Esophagus mucosa (tissue), 1 donor: Measurements from ENCODE around the gene ULK2. TPM values are rescaled to one million over a fixed set of nuclear protein-coding genes. Genes with fewer than 3 reads are reported as not detected.
A peak's percentile ranks its signal among the peaks of the same experiment; 100 is the strongest.
"Not testable (repeated sequence)": the region's sequence is repeated elsewhere in the genome, so short reads cannot be mapped to it uniquely, and the experiment has no call there.

Experiments used
- ATAC-seq: fragments of 200-7000 bp; cut with Tn5 transposase; one replicate; pipeline ENCODE4 v1.9.1; 2020
- total RNA-seq: library from RNA; stranded (reverse); gene quantifications from one replicate; pipeline ENCODE4 v1.2.4, GENCODE V29; 2023
- donor health status: DM: yes; HTN: yes; CAD: no.

Gene ULK2
- total RNA-seq, 1 donor from 2014 or later: 8.4 TPM

DNA sequence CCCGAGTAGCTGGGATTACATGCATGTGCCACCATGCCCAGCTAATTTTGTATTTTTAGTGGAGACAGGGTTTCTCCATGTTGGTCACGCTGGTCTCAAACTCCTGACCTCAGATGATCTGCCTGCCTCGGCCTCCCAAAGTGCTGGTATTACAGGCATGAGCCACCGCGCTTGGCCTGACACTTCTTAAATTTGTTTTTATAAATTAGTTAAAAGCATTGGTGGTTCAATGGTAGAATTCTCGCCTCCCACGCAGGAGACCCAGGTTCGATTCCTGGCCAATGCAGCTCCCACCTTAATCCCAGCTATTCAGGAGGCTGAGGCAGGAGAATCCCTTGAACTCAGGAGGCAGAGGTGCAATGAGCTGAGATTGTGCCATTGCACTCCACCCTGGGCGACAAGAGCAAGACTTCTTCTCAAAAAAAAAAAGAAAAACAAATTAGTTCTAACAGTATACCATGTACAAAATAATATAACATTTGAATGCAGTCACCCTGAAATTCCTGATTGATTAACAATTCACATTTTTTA lies 7.0 kb downstream of the ULK2 start:
- not testable (repeated sequence) for ATAC-seq

DNA sequence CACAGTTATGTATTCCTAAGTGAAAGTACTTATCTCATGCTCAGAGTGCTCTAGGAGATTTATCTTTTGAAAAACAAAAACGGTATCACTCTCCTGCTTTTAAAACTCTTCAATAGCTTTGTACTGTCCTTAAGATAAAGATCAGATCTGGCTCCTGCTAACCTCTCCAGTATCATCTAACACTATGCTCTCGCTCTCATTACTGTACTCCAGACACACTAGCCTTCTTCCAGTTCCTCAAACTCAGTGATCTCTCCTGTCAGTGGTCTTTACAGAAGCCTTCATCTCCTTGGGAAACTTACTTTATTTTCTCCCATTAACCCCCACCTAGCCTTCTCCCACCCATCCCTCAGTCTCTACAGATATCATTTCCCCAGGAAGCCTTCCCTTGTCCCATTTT lies 10.1 kb downstream of the ULK2 start:
- ATAC-seq: no peak

DNA sequence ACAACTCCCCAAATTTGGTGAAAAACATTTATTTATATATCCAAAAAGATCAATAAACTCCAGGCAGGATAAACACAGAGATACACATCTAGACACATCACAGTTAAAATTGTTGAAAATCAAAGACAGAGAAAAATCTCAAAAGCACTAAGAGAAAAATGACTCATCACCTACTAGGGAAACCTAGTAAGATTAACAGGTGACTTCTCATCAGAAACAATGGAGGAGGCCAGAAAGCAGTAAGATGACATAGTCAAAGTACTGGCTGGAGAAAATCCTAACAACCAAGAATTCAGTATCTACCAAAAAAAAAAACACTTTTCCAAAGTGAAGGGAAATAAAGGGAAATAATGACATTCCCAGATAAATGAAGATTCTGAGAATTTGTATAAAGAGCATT lies 33.8 kb downstream of the ULK2 start:
- ATAC-seq: no peak

DNA sequence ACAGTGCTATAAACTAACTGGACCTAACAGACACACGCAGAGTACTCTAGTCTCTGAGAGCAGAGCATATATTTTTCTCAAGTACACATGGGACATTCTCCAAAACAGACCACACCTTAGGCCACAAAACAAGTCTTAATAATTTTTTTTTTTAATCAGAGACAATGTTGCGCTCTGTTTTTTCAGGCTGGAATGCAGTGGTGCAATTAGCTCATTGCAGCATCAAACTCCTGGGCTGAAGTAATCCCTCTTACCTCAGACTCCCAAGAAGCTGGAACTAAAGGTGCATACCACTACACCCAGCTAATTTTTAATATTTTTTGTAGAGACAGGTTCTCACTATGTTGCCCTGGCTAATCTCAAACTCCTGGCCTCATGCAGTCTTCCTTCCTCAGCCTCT lies 37.7 kb downstream of the ULK2 start:
- no peak for ATAC-seq

DNA sequence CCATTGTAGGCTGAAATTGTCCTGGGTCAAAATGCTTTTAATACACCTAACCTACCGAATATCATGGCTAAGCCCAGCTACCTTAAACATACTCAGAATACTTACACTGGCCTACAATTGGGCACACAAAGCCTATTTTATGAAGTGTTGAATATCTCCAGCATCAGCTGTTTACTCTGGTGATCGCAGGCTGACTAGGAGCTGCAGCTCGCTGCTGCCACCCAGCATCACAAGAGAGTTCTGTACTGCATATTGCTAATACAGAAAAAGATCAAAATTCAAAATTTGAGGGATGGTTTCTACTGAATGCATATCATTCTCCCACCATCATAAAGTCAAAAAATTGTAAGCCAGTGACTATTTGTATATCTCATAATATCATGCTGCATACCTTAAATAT lies 55.3 kb downstream of the ULK2 start:
- no peak for ATAC-seq

DNA sequence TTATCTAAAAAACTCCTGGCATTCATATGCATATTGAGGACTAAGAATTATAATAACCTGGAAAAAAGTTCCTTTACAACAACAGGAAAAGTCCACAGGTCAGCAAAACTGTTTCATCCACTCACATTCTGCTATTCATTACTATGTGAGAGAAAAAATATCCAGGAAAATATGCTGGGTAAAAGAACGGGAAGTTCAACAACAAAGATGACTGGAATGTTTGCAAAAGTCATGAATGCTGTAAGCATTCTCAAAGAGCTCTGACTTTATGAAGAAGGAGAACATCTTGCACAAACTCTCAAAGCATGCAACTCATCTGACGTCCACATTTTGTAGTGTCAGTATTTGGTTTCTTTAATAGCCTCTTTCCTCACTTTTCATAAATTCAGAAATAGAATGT lies 62.7 kb downstream of the ULK2 start:
- ATAC-seq: no peak

DNA sequence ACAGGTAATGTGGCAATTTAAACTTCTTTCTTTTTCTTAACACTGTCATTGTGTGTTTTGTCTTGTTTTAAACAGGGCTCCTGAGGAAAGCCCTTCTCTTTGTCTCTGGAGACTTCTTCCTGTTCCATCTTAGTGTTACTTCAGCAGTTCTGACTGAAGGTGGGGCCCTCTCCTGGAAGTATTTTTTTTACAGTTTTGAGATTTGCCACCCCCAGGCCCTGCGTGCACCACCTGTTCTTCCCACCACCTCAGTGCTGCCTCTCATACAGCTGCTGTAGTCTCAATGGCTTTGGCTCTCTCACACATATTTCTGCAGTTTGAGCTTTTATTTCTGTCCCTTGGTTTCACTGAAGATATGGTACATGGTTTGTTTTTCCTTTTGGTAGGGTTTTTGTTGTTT lies 67.2 kb downstream of the ULK2 start:
- no peak for ATAC-seq

DNA sequence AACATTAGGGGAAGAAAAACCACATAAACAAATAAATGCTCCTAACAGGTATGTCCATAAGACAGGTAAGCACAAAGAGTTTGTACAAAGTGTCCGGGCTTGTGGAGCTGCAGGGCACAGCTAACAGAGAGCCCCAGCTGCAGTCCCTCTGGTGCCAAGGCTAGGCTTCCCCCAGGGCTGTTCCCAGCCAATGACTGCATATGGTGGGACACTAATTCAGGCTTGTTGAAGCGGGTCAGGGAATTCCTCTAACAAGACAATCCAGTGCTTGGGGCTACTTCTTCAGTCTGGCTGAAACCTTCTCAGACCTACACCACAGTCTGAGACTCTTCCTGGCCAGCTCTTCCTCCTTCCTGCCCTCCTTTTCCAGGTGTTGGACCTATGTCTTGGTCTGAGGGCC lies 67.9 kb downstream of the ULK2 start:
- ATAC-seq: peak; percentile 72

DNA sequence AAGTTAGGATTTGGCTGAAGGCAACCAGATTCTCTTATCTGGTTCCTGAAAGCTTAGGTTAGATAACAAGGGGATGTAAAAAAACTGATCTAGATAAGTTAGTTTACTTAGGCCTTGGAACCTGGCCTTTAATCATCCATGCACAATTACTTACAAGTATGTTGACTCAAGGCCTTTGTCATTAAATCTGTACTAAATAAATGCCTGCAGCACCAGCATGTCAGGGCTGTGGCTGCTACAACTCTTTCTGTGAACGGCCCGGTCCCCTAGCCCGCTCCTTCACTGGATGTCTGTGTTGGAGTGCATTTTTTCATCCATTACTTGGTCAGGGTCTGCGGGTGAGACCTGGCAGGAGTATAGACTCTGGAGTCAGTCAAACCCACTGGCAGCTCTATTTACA lies 71.3 kb downstream of the ULK2 start:
- no peak for ATAC-seq

DNA sequence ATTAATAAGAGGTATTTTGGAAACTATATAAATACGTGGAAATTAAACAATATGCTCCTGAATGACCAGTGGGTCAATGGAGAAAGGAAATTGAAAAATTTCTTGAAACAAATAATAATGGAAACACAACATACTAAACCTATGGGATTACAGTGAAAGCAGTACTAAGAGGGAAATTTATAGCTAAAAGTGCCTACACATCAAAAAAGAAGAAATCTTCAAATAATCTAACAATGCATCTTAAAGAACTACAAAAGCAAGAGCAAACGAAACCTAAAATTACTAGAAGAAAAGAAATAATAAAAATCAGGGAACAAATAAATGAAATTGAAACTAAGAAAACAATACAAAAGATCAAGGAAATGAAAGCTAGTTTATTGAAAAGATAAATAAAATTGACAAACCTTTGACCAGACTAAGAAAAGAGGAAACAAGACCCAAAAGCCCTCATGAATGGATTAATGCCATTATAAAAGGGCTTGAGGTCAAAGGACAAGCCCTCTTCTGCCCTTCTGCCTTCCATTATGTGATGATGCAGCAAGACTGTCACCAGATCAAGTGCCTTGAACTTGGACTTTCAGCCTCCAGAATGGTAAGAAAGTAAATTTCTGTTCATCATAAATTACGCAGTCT lies 75.7 kb downstream of the ULK2 start:
- no peak for ATAC-seq

DNA sequence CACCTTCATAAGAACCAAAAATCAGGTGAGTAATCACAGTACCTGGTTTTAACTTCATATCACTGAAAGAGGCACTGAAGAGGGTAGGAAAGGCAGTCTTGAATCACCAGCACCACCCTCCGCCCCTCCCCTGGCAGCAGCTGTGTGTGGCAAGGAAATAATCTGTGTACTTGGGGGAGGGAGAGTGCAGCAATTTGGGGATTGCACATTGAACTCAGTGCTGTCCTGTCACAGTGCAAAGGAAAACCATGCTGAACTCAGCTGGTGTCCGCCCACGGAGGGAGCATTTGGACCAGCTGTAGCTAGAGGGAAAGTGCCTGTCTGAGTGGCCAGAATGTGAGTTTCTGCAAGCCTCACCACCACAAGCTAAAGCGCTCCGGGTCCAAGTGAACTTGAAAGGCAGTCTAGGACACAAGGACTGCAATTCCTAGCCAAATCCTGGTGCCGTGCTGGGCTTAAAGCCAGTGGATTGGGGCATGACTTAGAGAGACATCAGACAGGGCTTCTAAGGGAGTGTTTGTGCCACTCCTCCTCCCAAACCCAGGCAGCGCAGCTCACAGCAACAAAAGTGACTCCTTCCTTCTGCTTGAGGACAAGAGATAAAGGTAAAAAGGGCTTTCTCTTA lies 79.9 kb downstream of the ULK2 start:
- ATAC-seq: peak; percentile 78

DNA sequence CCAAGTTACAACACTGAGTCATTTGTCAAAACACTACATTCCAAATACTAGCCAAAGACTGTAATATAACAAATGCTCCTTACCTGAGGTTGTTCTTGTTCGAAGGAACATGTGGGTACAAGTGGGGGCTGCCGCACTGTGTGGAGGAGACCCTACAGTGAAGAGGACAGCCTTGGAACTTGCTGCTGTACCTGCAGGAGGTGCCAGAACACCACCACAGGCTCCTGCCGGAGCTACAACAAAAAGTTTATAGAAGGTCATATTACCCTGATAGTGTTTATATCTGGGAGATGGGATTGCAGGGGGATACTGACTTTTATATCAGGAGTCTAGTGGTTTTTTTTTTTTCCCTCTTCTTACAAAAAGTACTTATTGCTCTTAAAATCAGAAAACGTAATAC lies 81.9 kb downstream of the ULK2 start:
- no peak for ATAC-seq

DNA sequence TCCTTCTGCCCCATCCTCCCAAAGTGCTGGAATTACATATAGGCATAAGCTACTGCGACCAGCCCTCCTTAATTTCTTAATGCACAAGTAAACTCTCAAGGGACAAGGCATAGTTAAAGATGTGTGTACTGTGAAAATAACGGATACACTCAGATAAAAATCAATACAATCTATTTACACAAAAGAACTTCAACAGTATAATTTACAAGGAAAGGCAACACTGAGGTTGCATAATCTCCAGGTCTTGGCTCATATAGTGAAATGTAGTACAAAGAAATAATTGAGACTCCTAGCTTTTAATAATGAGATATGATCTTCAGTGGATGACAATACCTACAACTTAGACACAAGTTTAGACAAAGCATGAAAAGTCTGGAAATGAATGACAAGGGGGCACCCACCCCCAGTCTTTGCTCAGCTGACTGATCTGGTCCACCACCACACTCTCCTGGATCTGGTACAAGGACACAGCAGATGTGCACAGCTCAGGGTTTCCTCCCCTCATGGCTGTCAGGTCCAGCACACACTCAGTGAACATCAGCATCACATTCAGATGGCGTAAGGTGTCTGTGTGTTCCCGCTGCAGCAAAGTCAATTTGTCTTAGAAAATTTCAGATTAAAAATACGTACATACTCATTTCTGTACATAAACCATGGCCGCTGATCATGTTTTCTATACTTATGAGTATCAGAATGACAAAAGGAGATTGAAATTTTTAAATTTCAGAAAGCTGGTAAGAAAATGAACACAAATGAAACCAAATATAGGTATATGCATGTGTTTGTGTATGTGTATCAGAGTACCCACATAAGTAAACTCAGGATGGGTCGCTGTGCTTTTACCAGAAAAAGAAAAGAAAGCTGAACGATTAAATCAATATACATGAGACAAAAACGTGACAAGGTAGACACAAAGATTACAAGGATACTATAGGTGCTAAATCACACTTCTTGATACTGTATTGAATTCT lies 86.0 kb downstream of the ULK2 start:
- ATAC-seq: no peak

DNA sequence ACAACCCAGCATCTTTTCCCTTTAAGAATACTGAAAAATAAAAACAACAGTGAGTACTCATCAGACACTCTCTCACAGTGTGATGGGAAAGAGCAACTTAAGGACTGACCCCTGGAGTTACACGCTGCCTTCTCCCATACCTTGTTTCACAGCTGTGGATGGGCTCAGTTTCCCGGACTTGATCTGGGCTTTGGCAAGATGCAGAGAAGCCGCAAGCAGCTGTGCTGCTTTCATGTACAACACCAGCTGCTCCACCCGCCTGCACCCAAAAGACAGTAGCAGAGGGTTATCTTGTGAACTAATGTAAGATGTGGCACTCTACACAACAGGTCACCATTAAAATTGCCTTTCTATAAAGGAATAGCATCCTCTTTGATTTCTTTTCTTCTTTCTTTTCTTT lies 86.9 kb downstream of the ULK2 start:
- ATAC-seq: no peak

DNA sequence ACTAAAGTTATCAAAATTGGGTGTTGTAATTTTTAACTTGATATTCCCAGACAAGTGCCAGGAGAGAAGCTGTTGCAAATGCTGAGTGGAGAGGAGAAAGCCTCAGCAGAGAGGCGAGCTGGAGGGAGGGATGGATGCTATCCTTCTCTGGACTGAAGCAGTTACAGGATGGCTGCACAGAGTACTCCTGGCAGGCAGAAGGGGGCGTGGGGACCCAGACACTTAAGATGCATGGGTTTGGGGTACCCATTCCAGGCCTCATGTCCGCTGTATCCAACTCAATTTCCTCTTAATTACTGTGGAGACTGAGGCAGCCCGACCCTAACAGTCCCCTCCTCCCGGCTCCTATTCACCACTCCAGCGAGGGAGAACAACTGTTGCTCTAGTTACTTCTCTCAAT lies 94.2 kb downstream of the ULK2 start:
- ATAC-seq: no peak

DNA sequence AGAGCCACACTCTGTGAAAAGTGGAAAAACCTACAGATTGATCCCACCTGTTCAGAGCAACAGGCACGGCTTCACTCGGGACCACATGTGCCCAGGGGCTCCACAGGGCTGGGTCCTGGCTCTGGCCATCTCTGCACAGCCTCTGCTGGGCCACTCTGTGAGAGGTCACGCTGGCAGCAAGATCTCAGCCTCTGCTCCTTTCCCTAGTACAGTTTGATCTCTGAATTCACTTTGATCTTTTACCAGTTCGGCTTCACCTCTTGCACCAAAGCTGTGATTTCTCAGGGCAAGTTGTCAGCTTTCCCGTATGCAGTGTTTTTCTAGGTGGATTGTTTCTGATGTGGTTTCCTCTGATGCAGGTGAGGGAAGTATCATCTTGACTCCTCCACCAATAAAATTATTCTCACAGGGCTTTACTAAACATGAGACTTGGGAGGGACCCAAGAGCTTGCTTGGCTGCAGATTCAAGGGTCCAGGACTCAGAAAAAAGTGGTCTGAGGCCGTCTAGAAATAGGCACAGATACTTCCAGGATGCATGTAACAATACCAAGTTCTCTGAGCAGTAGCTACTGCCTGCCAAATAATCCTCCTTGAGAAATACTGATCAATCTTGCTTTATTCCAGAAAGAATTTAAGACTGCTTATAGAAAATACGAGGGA lies 95.6 kb downstream of the ULK2 start:
- ATAC-seq: peak; percentile 24

DNA sequence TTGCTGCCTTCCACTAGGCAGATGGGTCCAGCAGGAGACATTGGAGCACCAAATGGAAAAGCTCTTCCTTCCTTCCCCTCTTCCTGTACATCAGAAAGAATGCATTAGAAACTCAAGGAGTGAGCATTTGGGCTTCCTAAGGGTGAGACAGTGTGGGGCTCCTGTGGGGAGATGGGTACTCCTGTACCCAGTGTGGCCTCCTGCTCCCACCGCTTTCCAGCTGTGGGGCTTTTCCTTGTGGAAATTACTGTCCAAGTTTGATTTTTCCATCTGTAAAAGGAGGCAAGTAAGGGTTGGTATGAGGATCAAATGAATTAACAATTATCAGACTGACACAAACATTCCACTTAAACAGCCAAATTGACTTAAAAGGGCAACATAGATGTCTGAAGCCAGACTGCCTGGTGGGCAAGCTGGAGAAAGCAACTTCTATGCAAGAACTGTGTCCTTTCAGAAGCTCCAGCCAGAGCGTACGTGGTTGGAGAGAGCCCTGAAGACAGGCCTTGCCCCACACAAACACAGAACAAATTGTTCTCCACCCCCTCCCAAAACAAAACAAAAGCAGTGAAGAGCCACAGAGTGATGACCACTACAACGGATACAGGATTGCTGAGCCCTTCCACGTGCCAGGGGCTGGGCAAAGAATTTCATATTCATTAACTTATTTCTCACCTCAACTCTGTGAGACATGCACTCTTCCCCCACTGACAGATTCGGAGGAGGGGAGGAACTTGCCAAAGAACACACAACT lies 96.6 kb downstream of the ULK2 start:
- ATAC-seq: no peak

DNA sequence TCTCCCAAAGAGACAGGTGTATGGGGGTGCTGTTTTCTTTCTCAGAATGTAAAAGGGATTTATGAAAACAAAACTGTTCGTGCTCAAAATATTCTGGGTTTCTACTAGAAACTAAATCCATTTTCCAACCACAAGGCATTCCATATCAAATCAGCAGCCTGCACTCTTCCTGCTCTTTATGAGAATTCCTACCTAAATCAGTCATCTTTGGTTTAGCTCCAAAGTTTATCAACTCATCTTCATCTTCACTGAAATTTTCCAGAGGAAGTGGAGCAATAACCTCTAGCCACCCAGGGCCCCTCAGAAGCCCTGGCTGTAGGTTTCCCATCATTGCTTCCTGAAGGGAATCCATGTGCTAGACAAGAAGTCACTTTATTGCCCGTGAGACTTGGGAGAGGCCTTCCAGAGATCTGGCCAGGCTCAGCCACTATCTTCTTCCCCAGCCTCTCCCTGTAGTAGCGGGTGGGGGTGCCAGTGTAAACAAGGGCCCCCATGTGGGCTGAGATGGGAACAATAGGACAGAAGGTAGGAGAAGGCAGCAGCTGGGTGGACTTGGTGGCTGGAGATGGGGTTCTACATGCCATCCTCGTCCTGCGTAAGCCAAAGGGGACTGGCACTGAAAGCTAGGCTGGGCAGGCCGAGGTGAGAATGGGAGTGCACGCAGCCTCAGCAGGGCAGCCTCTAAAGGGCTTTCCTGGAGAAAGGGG lies 97.6 kb downstream of the ULK2 start:
- no peak for ATAC-seq

DNA sequence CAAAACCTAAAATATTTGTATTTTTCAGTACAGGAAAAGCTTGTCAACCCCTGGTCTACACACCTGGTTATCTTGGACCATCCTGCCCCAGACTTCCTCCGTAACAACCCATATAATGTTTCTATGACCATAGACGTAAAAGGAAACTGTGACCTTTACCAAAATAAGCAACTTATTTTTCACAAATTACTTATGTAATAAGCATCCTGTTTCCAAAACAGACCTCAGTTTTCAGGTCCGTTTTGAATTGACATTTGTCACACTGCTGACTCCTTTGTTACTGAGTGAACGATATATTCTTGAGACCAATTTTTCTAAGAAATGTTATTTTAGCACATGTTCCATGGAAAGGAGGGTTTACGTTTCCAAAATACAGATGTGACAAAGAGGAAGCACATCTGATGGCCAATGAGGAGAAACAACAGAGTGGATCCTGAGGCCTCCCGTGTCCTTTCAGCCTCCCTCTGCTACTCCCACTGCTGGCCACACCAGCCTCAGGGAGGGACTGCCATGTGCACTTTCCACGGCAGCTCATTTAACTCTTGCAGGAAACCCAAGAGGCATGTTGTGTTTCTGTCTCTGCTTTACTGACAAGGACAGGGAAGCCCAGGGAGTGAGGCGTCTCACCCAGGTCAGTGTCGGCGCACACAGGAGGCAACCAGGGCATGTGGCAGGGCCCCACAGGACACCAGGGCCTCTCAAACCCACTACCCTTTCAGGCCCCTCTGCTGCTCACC lies 99.5 kb downstream of the ULK2 start:
- ATAC-seq: no peak

DNA sequence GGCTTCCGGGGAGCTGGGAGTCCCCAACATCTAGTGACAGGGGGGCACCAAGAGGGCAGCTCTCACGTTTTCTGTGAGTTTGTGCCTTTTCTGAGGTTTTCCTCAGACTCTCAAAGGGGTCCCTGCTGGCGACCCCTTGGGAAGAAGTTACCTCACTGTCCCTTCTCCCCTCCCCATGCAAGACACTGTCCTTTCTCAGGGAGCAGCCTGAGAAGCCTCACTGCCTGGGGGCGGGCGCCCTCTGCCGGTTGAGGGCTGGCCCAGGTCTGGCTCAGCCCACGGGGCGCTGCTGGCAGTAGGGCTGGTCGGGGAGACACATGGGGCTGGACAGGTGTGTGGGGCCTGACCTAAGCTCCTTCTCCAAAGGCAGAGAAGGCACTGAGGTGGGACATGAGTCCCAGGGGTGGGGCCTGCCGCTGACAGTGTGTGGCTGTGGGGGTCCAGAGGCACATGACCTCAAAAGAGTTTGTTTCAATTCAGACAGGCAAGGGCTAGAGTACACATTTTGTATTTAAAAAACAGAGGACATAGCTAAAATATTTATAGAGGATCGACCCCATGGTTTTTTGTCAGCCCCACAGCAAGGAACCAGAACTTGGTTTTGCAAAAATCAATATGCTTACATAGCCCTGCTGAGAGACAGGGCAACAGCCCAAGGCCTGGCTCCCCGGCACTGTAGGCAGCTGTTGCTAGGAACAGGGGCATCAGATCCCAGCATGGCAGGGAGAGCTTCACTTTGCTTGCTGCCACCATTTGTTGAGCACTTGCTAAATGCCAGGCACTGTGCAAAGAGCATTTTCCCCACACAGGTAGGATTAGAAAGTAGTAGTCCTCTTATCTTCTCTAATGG lies 101.1 kb downstream of the ULK2 start:
- peak; percentile 87 for ATAC-seq
